Measurements from ENCODE around the gene PDE2A.

DNA sequence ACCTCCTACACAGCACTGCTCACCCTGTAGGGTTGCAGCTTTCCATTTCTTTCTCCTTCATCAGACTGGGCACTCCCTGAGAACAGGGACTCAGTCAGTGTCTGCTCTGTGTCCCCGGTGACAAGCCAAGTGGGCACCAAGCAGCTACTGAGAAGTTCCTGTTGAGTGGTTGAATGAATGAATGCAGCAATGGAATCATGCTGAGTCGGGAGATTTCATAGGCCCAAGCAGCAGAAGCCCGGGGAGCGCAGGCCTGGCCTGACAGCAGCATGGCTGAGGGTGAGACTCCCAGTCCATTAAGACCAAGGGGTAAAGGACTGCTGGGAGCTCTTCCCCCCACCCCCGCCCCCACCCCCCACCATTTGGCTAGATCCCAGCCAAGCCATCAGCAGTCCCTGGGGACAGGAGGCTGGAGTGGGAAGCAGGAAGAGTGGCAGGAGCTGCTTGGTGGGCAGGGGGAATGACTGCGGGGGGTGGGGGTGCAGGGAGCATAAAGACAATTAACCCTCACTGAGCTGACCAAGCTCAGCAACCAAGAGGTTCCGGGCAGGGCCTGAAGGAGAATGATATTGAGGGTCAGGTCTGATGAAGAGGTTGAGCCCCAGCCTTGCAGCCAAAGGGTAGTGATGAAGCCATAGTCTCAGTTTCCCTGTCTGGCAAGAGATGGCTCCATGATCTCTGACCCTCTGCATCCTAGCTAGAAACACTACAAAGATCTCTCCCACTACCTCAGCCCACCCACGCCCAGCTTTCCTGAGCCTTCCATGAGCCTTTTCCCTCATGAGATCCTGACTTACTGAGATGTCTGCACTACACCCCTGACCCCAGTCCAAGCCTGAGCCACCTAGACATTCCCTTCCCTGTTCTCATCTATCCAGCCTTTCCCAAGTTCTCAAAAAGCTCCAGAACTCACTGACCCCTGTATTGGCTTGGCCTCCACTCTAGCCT lies 2.8 kb downstream of the PDE2A start:
- no peak for TF ChIP-seq YY1 (IDR thresholded peaks at IDR 0.05; ENCODE audit: insufficient read depth, insufficient read length)
- no peak for TF ChIP-seq ZNF274 (IDR thresholded peaks at IDR 0.05; ENCODE audit: low read depth, low read length)

Data from NT2/D1 (cell line).